Measurements from ENCODE around the gene DDRGK1. TPM values are rescaled to one million over a fixed set of nuclear protein-coding genes. Genes with fewer than 3 reads are reported as not detected.
A peak's percentile ranks its signal among the peaks of the same experiment; 100 is the strongest.

DDRGK1 gene
- total and polyA plus RNA-seq, 2 of the 8 experiments (the other 6 are each of a cell fraction or from before 2014, with no cell fraction given): 29.4 to 42.0 TPM

DNA sequence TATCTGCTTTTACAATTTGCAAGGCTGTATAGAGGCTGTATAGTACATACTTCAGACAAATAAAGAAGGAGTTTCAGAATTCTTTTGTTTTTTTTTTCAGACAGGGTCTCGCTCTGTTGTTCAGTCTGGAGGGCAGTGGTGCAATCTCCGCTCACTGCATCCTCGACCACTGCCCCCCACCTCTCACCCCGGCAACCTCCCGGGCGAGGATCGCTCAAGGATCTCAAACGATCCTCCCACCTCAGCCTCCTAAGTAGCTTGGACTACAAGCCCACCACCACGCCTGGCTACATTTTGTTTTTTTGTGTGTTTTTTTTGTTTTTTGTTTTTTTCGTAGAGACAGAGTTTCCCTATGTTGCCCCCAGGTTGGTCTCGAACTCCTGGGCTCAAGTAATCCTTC lies 46.7 kb downstream of the DDRGK1 start:
- Histone ChIP-seq H4K8ac (ENCODE audit: extremely low read depth, insufficient read depth, low read length) (peak overlapping the region; percentile 46; the same call in 1 of the 2 replicates), H2BK15ac (ENCODE audit: low read length) (no peak overlapping the region), H3K9ac (replicated peaks in 1 of 4; ENCODE audit: extremely low read depth in 1 of 4, low read depth in 3 of 4, low read length in 3 of 4) (no peak overlapping the region), H3K9me3 (ENCODE audit: insufficient read depth in 2 of 2, low read depth in 1 of 2, low read length in 1 of 2) (no peaks in the 10 kb centered on the region), H3K18ac (ENCODE audit: extremely low read depth, low read length) (no peak overlapping the region), H2AK5ac (ENCODE audit: low read depth, low read length) (no peak overlapping the region), H4K91ac (replicated peaks; ENCODE audit: insufficient read length, low read length) (no peak overlapping the region), H3K4me2 (ENCODE audit: insufficient read depth in 1 of 2, low read depth in 2 of 2, low read length in 2 of 2) (peak overlapping the region; percentile 4 to 90; a peak in 2 of 4 replicates), H3K79me2 (ENCODE audit: control insufficient read depth in 1 of 2, insufficient read depth in 2 of 2, low read length in 2 of 2) (peaks cover 10 to 60% of the 10 kb centered on the region in 2 experiments; a peak in 3 of 4 replicates), H3K14ac (ENCODE audit: insufficient read length) (no peak overlapping the region), H3K4ac (replicated peaks; ENCODE audit: insufficient read length, low read depth, low read length) (no peak overlapping the region), H3K27ac (ENCODE audit: low read depth, low read length) (no peak overlapping the region), H2BK120ac (replicated peaks; ENCODE audit: low read depth, low read length) (no peak overlapping the region), H3K4me3 (ENCODE audit: extremely low read depth in 1 of 4, insufficient read depth in 2 of 4, low read depth in 3 of 4, low read length in 4 of 4) (no peak overlapping the region), H3K36me3 (ENCODE audit: control insufficient read depth in 2 of 4, insufficient read depth in 4 of 4, low read length in 3 of 4) (peaks cover 0 to 6% (median 2%) of the 10 kb centered on the region in 4 experiments; a peak in 3 of 8 replicates), H3K56ac (replicated peaks; ENCODE audit: insufficient read length, low read depth, low read length) (no peak overlapping the region), H3K79me1 (ENCODE audit: low read depth, low read length) (peaks cover 4% of the 10 kb centered on the region), H2BK5ac (ENCODE audit: low read depth, low read length) (no peak overlapping the region), H4K5ac (ENCODE audit: insufficient read length, low read depth, low read length) (no peak overlapping the region), H3K27me3 (replicated peaks in 1 of 4; ENCODE audit: control insufficient read depth in 3 of 4, extremely low read depth in 1 of 4, insufficient read depth in 3 of 4, low read length in 3 of 4) (no peaks in the 10 kb centered on the region), H3K23ac (ENCODE audit: insufficient read length) (no peak overlapping the region), H4K20me1 (replicated peaks in 1 of 2; ENCODE audit: control insufficient read depth in 1 of 2, insufficient read depth in 2 of 2, low read length in 2 of 2) (peaks cover 0 to 9% of the 10 kb centered on the region in 2 experiments), H2BK12ac (ENCODE audit: low read depth, low read length) (no peak overlapping the region), H3K23me2 (ENCODE audit: low read depth, low read length) (peaks cover 6% of the 10 kb centered on the region), H3K4me1 (replicated peaks in 1 of 4; ENCODE audit: control insufficient read depth in 3 of 4, insufficient read depth in 4 of 4, low read length in 3 of 4) (peaks cover 2 to 8% (median 3%) of the 10 kb centered on the region in 4 experiments; a peak in 3 of 7 replicates), H2BK20ac (ENCODE audit: low read length) (no peak overlapping the region), H2AFZ (ENCODE audit: low read length) (no peak overlapping the region)
- DNase-seq (ENCODE audit: low read depth in 1 of 2, low spot score in 2 of 2) (no peak), FAIRE-seq (no peak)
- WGBS, 2 experiments (ENCODE audit: extremely low coverage in 1 of 2, insufficient coverage in 1 of 2, insufficient read length in 1 of 2, insufficient replicate concordance in 2 of 2, low coverage in 1 of 2, low lambda C conversion rate in 2 of 2, missing lambda C conversion rate in 1 of 2): 88% methylated on average over 11 of the region's 11 CpGs; no CpG with 5 or more reads in 1 of the 2 experiments
- POLR2A ChIA-PET (ENCODE audit: partially characterized antibody): interaction anchor here (1.2 to 1.6 kb wide), 4 partner anchors 10 to 104 kb away, joined by 3 to 9 read pairs (median 4); no protein-coding TSS in a partner anchor
- CTCF ChIA-PET (ENCODE audit: partially characterized antibody): interaction anchor here (0.9 to 1.4 kb wide), 5 partner anchors 14 to 122 kb away, joined by 3 to 4 read pairs (median 3); no protein-coding TSS in a partner anchor
- TF ChIP-seq SIX5 (IDR thresholded peaks at IDR 0.05; ENCODE audit: low read depth, low read length) (no peak), SP2 (IDR thresholded peaks at IDR 0.05; ENCODE audit: low read length) (no peak), TAF1 (IDR thresholded peaks at IDR 0.05; ENCODE audit: low read depth, low read length) (no peak), TAF7 (optimal IDR thresholded peaks at IDR 0.05; ENCODE audit: borderline replicate concordance, low read depth, low read length) (no peak), SAP30 (IDR thresholded peaks at IDR 0.05; ENCODE audit: insufficient read depth, insufficient replicate concordance, low read length) (no peak), TEAD4 (IDR thresholded peaks at IDR 0.05; ENCODE audit: low read depth, low read length) (no peak), CHD2 (IDR thresholded peaks at IDR 0.05; ENCODE audit: low read length) (no peak), CTCF (IDR thresholded peaks at IDR 0.05; ENCODE audit: control extremely low read depth in 1 of 3, insufficient read depth in 1 of 3, low read depth in 1 of 3, low read length in 3 of 3) (no peak), SUZ12 (IDR thresholded peaks at IDR 0.05; ENCODE audit: low read length) (no peak)
- TF ChIP-seq, protein P1, sequence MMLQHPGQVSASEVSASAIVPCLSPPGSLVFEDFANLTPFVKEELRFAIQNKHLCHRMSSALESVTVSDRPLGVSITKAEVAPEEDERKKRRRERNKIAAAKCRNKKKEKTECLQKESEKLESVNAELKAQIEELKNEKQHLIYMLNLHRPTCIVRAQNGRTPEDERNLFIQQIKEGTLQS (IDR thresholded peaks at IDR 0.05; ENCODE audit: insufficient read depth, low read depth, low read length): no peak
